ENCODE results near the gene VIL1. TPM values are rescaled to one million over a fixed set of nuclear protein-coding genes. Genes with fewer than 3 reads are reported as not detected.

VIL1 gene
- polyA plus RNA-seq, 6 donors from 2014 or later, result 0.06 to 0.43 (median 0.23) TPM

DNA sequence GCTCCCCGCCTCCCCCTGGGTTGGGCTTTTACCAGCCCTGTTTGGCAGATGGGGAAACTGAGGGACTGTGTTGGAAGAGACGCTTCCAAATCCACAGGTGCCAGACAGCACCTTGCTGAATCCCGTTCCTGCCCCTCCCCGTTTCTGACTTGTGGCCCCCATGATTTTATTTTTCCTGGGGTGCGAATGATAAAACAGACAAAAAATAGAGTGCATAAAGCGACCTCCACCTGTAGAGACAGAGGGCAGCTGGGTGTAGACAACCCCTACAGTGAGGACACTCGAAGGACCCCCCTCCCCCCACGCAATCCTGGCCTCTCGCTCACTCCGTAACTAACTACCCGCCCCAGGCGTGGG is 21.5 kb upstream of the VIL1 start:
- DNase-seq (no peak), ATAC-seq (ENCODE audit: low read depth in 2 of 2) (no peak)
- peak overlapping the region; percentile 69 to 97 (median 86) for H3K27ac Mint-ChIP-seq
- H3K4me3 Mint-ChIP-seq, result peak overlapping the region; percentile 82 to 100 (median 95)
- H3K27me3 Mint-ChIP-seq, result no peaks in the 10 kb centered on the region
- no peaks in the 10 kb centered on the region for H3K36me3 Mint-ChIP-seq
- H3K9me3 Mint-ChIP-seq, result peaks cover 0 to 3% (median 0%) of the 10 kb centered on the region in 7 donors
- peaks cover 47 to 69% (median 64%) of the 10 kb centered on the region in 3 donors for H3K4me1 Mint-ChIP-seq

DNA sequence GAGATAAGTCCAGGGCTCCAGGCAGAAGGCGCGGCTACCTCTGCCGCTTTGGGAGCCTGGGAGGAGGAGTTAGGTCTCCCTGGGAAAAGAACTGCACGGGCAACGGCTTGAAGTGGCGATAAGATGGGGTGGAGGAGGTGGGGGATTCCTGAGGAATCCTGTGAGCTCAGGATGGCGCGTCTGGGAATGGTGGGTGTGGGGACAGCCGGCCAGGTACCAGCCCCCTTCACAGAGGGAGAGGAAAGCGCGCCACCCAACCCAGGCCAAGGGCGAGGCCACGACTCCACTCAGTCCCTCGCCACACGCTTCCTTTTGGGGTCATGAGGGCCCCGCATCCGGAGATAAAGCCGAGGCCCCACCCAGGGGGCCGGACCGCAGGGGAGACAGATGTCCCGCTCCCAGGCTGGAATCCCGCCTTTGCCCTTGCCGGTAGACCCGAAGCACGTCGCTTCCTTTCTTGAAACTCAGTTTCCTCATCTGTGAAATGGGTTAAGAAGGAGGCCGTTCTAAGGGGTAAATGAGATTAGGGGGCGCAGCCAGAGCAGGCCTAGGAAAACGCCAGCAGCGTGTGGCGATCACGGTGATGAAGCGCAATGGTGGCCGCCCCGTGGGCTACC is 21.0 kb upstream of the VIL1 start:
- peaks cover 0 to 3% (median 0%) of the 10 kb centered on the region in 7 donors for H3K9me3 Mint-ChIP-seq
- H3K27ac Mint-ChIP-seq, result peak overlapping the region; percentile 69 to 97 (median 86)
- peak; percentile 34 for DNase-seq
- H3K4me1 Mint-ChIP-seq, result peaks cover 47 to 68% (median 66%) of the 10 kb centered on the region in 3 donors
- no peaks in the 10 kb centered on the region for H3K27me3 Mint-ChIP-seq
- ATAC-seq (ENCODE audit: low read depth in 2 of 2), result no peak
- H3K36me3 Mint-ChIP-seq, result no peaks in the 10 kb centered on the region
- peak overlapping the region; percentile 82 to 100 (median 95) for H3K4me3 Mint-ChIP-seq

- ATAC-seq (ENCODE audit: low read depth in 2 of 2), result peak; percentile 5 to 8
- peak overlapping the region; percentile 21 to 97 (median 93) for H3K27ac Mint-ChIP-seq
- peaks cover 43 to 68% (median 66%) of the 10 kb centered on the region in 3 donors for H3K4me1 Mint-ChIP-seq
- peak overlapping the region; percentile 80 to 100 (median 94) for H3K4me3 Mint-ChIP-seq
- H3K36me3 Mint-ChIP-seq, result no peaks in the 10 kb centered on the region
- peak; percentile 58 for DNase-seq
- H3K27me3 Mint-ChIP-seq, result no peaks in the 10 kb centered on the region
- H3K9me3 Mint-ChIP-seq, result peaks cover 0 to 3% (median 0%) of the 10 kb centered on the region in 7 donors
Observed at GRCh38 chr2:218398437-218399390, 20.2 kb upstream of the VIL1 start.

DNA sequence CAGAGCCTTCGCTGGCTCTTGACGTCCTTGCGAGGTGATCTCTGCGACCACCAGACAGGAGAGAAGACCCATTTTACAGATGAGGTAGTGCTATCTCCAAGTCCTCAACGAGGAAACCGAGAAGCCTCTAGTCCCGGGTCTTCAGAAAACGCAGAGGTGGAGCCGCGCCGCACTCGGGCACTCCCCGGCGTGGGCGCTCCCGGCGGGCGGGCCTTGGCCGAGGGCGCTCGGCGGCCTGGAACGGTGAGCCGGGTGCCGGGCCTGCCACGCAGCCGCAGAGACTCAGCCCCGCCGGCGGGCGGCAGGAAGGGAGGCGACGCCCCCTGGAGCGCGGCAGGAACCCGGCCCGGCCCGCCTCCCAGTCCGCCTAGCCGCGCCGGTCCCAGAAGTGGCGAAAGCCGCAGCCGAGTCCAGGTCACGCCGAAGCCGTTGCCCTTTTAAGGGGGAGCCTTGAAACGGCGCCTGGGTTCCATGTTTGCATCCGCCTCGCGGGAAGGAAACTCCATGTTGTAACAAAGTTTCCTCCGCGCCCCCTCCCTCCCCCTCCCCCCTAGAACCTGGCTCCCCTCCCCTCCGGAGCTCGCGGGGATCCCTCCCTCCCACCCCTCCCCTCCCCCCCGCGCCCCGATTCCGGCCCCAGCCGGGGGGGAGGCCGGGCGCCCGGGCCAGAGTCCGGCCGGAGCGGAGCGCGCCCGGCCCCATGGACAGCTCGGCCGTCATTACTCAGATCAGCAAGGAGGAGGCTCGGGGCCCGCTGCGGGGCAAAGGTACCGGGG is 19.3 kb upstream of the VIL1 start, which contains the start of gene CTDSP1:
Gene CTDSP1 (plus strand): TSS at position 478 of the 776 bp plus-strand sequence. CDS start 223 bp downstream, at position 701.
- H3K4me3 Mint-ChIP-seq, result peak within 1 kb of the TSS; percentile 86 to 96 (median 92)
- H3K27me3 Mint-ChIP-seq, result no peaks in the 10 kb centered on the region
- peaks cover 0 to 3% (median 0%) of the 10 kb centered on the region in 7 donors for H3K9me3 Mint-ChIP-seq
- ATAC-seq (ENCODE audit: low read depth in 2 of 2) (peak; percentile 41 to 43), DNase-seq (peak; percentile 91)
- peaks cover 44 to 68% (median 66%) of the 10 kb centered on the region in 3 donors for H3K4me1 Mint-ChIP-seq
- H3K27ac Mint-ChIP-seq, result peak within 1 kb of the TSS; percentile 82 to 94 (median 92)
- no peaks in the 10 kb centered on the region for H3K36me3 Mint-ChIP-seq

GRCh38 chr2:218400167-218400929 is 18.6 kb upstream of the VIL1 start:
- Mint-ChIP-seq H3K4me1 (peaks cover 49 to 71% (median 66%) of the 10 kb centered on the region in 3 donors), H3K27ac (peak overlapping the region in 3 of 6 donors; percentile 86 to 92 (median 92)), H3K36me3 (no peaks in the 10 kb centered on the region), H3K9me3 (peaks cover 0 to 3% (median 0%) of the 10 kb centered on the region in 7 donors), H3K27me3 (no peaks in the 10 kb centered on the region), H3K4me3 (peak overlapping the region; percentile 86 to 96 (median 92))
- DNase-seq, result peak; percentile 38
- ATAC-seq (ENCODE audit: low read depth in 2 of 2), result no peak

- ATAC-seq (ENCODE audit: low read depth in 2 of 2) (no peak), DNase-seq (no peak)
- H3K36me3 Mint-ChIP-seq, result no peaks in the 10 kb centered on the region
- no peaks in the 10 kb centered on the region for H3K27me3 Mint-ChIP-seq
- peak overlapping the region in 4 of 6 donors; percentile 30 to 92 (median 72) for H3K27ac Mint-ChIP-seq
- peaks cover 55 to 70% (median 67%) of the 10 kb centered on the region in 3 donors for H3K4me1 Mint-ChIP-seq
- H3K9me3 Mint-ChIP-seq, result peaks cover 0 to 3% (median 0%) of the 10 kb centered on the region in 7 donors
- H3K4me3 Mint-ChIP-seq, result peak overlapping the region; percentile 71 to 96 (median 92)
Observed at GRCh38 chr2:218400930-218401881, 17.7 kb upstream of the VIL1 start.

DNA sequence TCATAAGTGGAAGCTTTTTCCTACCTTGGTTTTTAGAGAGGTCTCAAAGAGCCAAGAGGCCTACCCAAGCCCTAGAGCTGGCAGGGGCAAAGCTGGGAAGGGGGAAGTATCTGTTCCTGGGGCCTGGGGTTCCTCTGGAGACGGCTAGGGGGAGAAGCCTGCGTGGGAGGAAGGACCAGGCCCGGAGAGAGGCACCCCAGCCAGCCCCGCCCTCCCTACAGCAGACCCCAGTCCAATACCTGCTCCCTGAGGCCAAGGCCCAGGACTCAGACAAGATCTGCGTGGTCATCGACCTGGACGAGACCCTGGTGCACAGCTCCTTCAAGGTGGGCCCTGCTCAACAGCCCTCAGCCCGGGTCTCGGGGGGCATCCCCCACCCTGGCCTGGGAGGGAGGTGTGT is 17.0 kb upstream of the VIL1 start:
- no peak for DNase-seq

DNA sequence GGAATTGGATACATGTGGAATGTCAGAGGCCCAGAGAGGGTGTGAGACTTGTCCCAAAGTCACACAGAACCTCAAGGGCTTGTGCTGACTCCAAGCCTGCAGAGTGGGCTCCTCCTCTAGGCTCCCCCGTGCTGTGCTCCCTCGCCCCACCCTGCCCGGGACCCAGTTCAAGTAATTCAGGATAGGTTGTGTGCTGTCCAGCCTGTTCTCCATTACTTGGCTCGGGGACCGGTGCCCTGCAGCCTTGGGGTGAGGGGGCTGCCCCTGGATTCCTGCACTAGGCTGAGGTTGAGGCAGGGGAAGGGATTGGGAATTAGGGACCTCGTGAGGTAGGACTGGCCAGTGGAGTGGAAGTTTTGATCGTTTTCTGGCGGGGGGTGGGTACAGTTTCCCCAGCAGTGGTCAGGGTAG is 16.4 kb upstream of the VIL1 start:
- DNase-seq (no peak), ATAC-seq (ENCODE audit: low read depth in 2 of 2) (no peak)
- Mint-ChIP-seq H3K36me3 (no peaks in the 10 kb centered on the region), H3K4me3 (peak overlapping the region in 6 of 8 donors; percentile 30 to 93 (median 62)), H3K4me1 (peaks cover 53 to 68% (median 64%) of the 10 kb centered on the region in 3 donors), H3K27me3 (no peaks in the 10 kb centered on the region), H3K9me3 (peaks cover 0 to 3% (median 0%) of the 10 kb centered on the region in 7 donors), H3K27ac (peak overlapping the region in 3 of 6 donors; percentile 10 to 47 (median 44))

More for the DNA sequence above, 17.0 kb upstream of the VIL1 start:
- H3K27me3 Mint-ChIP-seq, result no peaks in the 10 kb centered on the region
- peaks cover 53 to 68% (median 65%) of the 10 kb centered on the region in 3 donors for H3K4me1 Mint-ChIP-seq
- peaks cover 0 to 3% (median 0%) of the 10 kb centered on the region in 7 donors for H3K9me3 Mint-ChIP-seq
- no peaks in the 10 kb centered on the region for H3K36me3 Mint-ChIP-seq
- H3K27ac Mint-ChIP-seq, result peak overlapping the region in 2 of 6 donors; percentile 52 to 73
- no peak for ATAC-seq (ENCODE audit: low read depth in 2 of 2)
- peak overlapping the region in 7 of 8 donors; percentile 71 to 95 (median 92) for H3K4me3 Mint-ChIP-seq

DNA sequence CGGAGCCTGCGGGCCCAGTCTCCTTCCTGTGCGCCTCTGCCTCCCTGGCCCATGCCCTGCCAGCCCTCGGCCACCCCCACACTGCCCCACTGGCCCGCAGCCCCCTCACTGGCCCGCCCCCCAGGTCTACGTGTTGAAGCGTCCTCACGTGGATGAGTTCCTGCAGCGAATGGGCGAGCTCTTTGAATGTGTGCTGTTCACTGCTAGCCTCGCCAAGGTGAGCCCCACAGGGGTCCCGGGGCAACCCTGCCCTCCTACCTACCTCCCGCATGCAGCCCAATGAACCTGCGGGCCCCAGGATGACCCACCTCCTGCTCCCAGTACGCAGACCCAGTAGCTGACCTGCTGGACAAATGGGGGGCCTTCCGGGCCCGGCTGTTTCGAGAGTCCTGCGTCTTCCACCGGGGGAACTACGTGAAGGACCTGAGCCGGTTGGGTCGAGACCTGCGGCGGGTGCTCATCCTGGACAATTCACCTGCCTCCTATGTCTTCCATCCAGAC is 16.0 kb upstream of the VIL1 start:
- Mint-ChIP-seq H3K27me3 (no peaks in the 10 kb centered on the region), H3K9me3 (no peaks in the 10 kb centered on the region), H3K36me3 (no peaks in the 10 kb centered on the region), H3K4me1 (peaks cover 48 to 67% (median 61%) of the 10 kb centered on the region in 3 donors), H3K27ac (no peak overlapping the region), H3K4me3 (peak overlapping the region in 4 of 8 donors; percentile 9 to 67 (median 45))
- DNase-seq (no peak), ATAC-seq (ENCODE audit: low read depth in 2 of 2) (no peak)

DNA sequence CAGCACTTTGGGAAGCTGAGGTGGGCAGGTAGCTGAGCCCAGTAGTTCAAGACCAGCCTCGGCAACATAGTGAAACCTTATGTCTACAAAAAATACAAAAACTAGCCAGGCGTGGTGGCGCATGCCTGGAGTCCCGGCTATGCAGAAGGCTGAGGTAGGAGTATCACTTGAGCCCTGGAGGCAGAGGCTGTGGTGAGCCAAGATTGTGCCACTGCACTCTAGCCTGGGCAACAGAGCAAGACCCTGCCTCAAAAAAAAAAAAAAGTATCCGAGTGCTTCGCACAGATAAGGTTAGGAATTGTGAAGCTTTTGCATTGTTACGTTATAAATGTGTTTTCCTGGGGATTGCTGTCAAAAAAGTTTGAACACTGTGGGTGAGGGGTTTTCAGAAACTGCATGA is 15.1 kb upstream of the VIL1 start:
- Mint-ChIP-seq H3K9me3 (no peaks in the 10 kb centered on the region), H3K4me3 (peak overlapping the region in 6 of 8 donors; percentile 9 to 76 (median 49)), H3K36me3 (no peaks in the 10 kb centered on the region), H3K27ac (peak overlapping the region in 2 of 6 donors; percentile 11 to 32), H3K4me1 (peaks cover 44 to 66% (median 59%) of the 10 kb centered on the region in 3 donors), H3K27me3 (no peaks in the 10 kb centered on the region)
- no peak for ATAC-seq (ENCODE audit: low read depth in 2 of 2)
- no peak for DNase-seq
